K562 (cell line): ENCODE results near the gene WDR18. TPM values are rescaled to one million over a fixed set of nuclear protein-coding genes. Genes with fewer than 3 reads are reported as not detected.
A peak's percentile ranks its signal among the peaks of the same experiment; 100 is the strongest.

Experiments used
- BRCA1 ChIP-seq, 2 experiments: fragments of 450-650 bp in 1 of 2; sonication (generic) in 1 of 2; formaldehyde crosslinking in 1 of 2; IDR thresholded peaks; 2 replicates each; pipeline versions ENCODE4 v1.5.0 to v1.6.1; 2017 to 2020; ENCODE audit warnings: mild to moderate bottlenecking in 1 of 2, missing genetic modification reagents in 1 of 2
- FOS ChIP-seq: IDR thresholded peaks from 3 replicates; pipeline ENCODE4 v1.6.1; 2011; ENCODE audit not compliant: insufficient read length; ENCODE audit errors: extremely low read depth
- HSF4 ChIP-seq: fragments of 250-450 bp; sonication (Bioruptor Pico); IDR thresholded peaks from 2 replicates; pipeline ENCODE4 v2.1.2; 2022; ENCODE audit warnings: mild to moderate bottlenecking, moderate library complexity, borderline replicate concordance
- JUN ChIP-seq, 2 experiments: sonication (generic) in 1 of 2; formaldehyde crosslinking in 1 of 2; IDR thresholded peaks; 2 replicates each; pipeline versions ENCODE4 v1.6.1 to v1.8.0; 2012 to 2022; ENCODE audit warnings: borderline replicate concordance in 2 of 2, mild to moderate bottlenecking in 2 of 2, improper control_type of control experiment in 1 of 2, low read depth in 1 of 2, low read length in 1 of 2, missing genetic modification reagents in 1 of 2
- KDM5B ChIP-seq: fragments of 200-600 bp; sonication (generic); IDR thresholded peaks from 2 replicates; pipeline ENCODE4 v1.6.1; 2012; ENCODE audit warnings: low read depth, mild to moderate bottlenecking, moderate library complexity, low read length, control low read depth, inconsistent platforms; ENCODE audit not compliant: insufficient replicate concordance
- MBD2 ChIP-seq: sonication (generic); IDR thresholded peaks from 2 replicates; pipeline ENCODE4 v1.6.1; 2016; ENCODE audit warnings: low read depth, borderline replicate concordance
- MECOM ChIP-seq: fragments of 250-450 bp; sonication (Bioruptor Pico); IDR thresholded peaks from 2 replicates; pipeline ENCODE4 v1.8.0; 2022; ENCODE audit warnings: inconsistent platforms
- NCOA6 ChIP-seq: fragments of 450-650 bp; IDR thresholded peaks from 2 replicates; pipeline ENCODE4 v1.6.1; 2017; ENCODE audit warnings: mild to moderate bottlenecking
- RBM14 ChIP-seq: fragments of 200-400 bp; formaldehyde crosslinking; IDR thresholded peaks from 2 replicates; pipeline ENCODE4 v1.6.1; 2018; ENCODE audit warnings: low read depth, mild to moderate bottlenecking, low read length, moderate library complexity, borderline replicate concordance; ENCODE audit not compliant: insufficient read depth
- RBM22 ChIP-seq: fragments of 200-400 bp; formaldehyde crosslinking; IDR thresholded peaks from 2 replicates; pipeline ENCODE4 v1.6.1; 2018; ENCODE audit warnings: low read length, low read depth; ENCODE audit not compliant: poor library complexity, severe bottlenecking
- RUNX1 ChIP-seq: sonication (generic); IDR thresholded peaks from 2 replicates; pipeline ENCODE4 v1.6.1; 2016; ENCODE audit warnings: antibody characterized with exemption, low read depth
- SIX5 ChIP-seq, 2 experiments: IDR thresholded peaks; 2 replicates each; pipeline ENCODE4 v1.6.1; 2011; ENCODE audit warnings: low read length in 2 of 2, borderline replicate concordance in 1 of 2, low read depth in 1 of 2, mild to moderate bottlenecking in 1 of 2, moderate library complexity in 1 of 2; ENCODE audit not compliant: insufficient read depth in 1 of 2
- TEAD1 ChIP-seq, 2 experiments: fragments of 450-650 bp in 1 of 2; sonication (generic) in 1 of 2; formaldehyde crosslinking; IDR thresholded peaks; 2 replicates each; pipeline versions ENCODE4 v1.4.0 to v1.8.0; 2020 to 2022; ENCODE audit warnings: mild to moderate bottlenecking in 2 of 2, missing genetic modification reagents in 1 of 2
- TFAP4 ChIP-seq: sonication (generic); formaldehyde crosslinking; IDR thresholded peaks from 2 replicates; pipeline ENCODE4 v1.8.0; 2022; ENCODE audit warnings: missing genetic modification reagents, mild to moderate bottlenecking, moderate library complexity, borderline replicate concordance
- THRAP3 ChIP-seq: fragments of 450-650 bp; IDR thresholded peaks from 2 replicates; pipeline ENCODE4 v1.6.1; 2016; ENCODE audit warnings: mild to moderate bottlenecking, inconsistent platforms, borderline replicate concordance
- ZBTB7A ChIP-seq: IDR thresholded peaks from 2 replicates; pipeline ENCODE4 v1.6.1; 2011; ENCODE audit warnings: low read depth, mild to moderate bottlenecking, low read length, moderate library complexity, borderline replicate concordance; ENCODE audit not compliant: control insufficient read depth
- ZFX ChIP-seq: sonication (generic); formaldehyde crosslinking; IDR thresholded peaks from 2 replicates; pipeline ENCODE4 v1.8.0; 2022; ENCODE audit warnings: mild to moderate bottlenecking, missing genetic modification reagents, moderate library complexity
- ZNF146 ChIP-seq: IDR thresholded peaks from one replicate; pipeline ENCODE4 v1.6.1; 2018; ENCODE audit warnings: missing compliant biosample characterization; ENCODE audit not compliant: unreplicated experiment
- ZNF507 ChIP-seq: conservative IDR thresholded peaks from 2 replicates; pipeline ENCODE4 v1.6.1; 2017; ENCODE audit warnings: missing genetic modification characterization, missing compliant biosample characterization
- ZNF644 ChIP-seq: fragments of 200-800 bp; sonication (Bioruptor generic); IDR thresholded peaks from 2 replicates; pipeline ENCODE4 v1.6.1; 2016; ENCODE audit warnings: low read depth, missing genetic modification characterization, missing compliant biosample characterization
- ZNF655 ChIP-seq: fragments of 250-450 bp; sonication (Bioruptor Pico); IDR thresholded peaks from 2 replicates; pipeline ENCODE4 v1.5.0; 2021
- polyA plus RNA-seq, 8 experiments: library from polyadenylated mRNA; depleted of rRNA in 4 of 8; stranded (reverse) in 5 of 8; unstranded in 3 of 8; fragments of >200 nt; fragmentation: Nextera tagmentation in 2 of 8; fragmentation: Illumina TruSeq in 1 of 8; extraction: Ambion mirVana in 2 of 8; extraction: Trizol in 1 of 8; gene quantifications; 2 replicates each; pipeline versions ENCODE4 v1.2.1 to v1.2.3, GENCODE V29; 2011 to 2014; ENCODE audit warnings: inconsistent platforms in 1 of 8, missing spikeins in 1 of 8
- total RNA-seq, 7 experiments: library from RNA; depleted of rRNA in 6 of 7; stranded (reverse); fragments of >200 nt in 6 of 7; fragmentation: Illumina TruSeq in 2 of 7; extraction: Trizol in 2 of 7; gene quantifications; 2 replicates each; pipeline versions ENCODE4 v1.2.1 to v1.2.3, GENCODE V29; 2011 to 2021; ENCODE audit warnings: low replicate concordance in 1 of 7
- TF ChIP-seq, protein P1 (sequence below), 2 experiments: fragments of 200-800 bp in 1 of 2; sonication (Bioruptor generic) in 1 of 2; sonication (generic) in 1 of 2; formaldehyde crosslinking in 1 of 2; IDR thresholded peaks in 1 of 2; conservative IDR thresholded peaks in 1 of 2; 2 replicates each; pipeline versions ENCODE4 v1.5.0 to v1.6.1; 2016 to 2020; ENCODE audit warnings: missing compliant biosample characterization in 1 of 2, missing genetic modification characterization in 1 of 2, missing genetic modification reagents in 1 of 2

WDR18 gene
- total and polyA plus RNA-seq, 9 of the 15 experiments (the other 6 are each of a cell fraction or from before 2014, with no cell fraction given) = 0.65 to 181 (median 30.1) TPM

DNA sequence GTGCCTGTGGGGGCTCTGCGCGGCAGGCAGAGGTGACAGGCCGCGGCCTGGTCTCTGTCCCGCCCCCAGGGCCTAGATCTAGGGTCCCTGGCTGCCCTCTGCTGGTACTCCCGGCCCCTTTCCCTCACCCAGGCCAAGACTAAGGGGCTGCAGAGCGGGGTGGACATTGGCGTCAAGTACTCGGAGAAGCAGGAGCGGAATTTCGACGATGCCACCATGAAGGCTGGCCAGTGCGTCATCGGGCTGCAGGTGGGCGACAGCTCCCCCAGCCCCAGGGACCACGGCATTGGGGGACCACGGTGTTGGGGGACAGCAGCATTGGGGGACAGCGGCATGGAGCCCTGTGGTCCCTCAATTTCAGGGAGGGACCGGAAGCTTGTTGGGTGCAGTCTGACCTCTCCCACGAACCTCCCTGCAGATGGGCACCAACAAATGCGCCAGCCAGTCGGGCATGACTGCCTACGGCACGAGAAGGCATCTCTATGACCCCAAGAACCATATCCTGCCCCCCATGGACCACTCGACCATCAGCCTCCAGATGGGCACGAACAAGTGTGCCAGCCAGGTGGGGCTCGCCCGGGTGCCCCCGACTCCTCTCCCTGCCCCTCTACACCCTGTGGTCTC is 52.0 kb downstream of the WDR18 start (continued):
- no peak for TF ChIP-seq JUN (IDR thresholded peaks at IDR 0.05; ENCODE audit: borderline replicate concordance, low read depth, low read length)
- TF ChIP-seq JUN (CRISPR knock-in tag; IDR thresholded peaks at IDR 0.05; ENCODE audit: borderline replicate concordance) = no peak
- no peak for TF ChIP-seq ZNF507
- TF ChIP-seq SIX5 (IDR thresholded peaks at IDR 0.05; ENCODE audit: borderline replicate concordance in 1 of 2, insufficient read depth in 1 of 2, low read depth in 1 of 2, low read length in 2 of 2) = no peak
- peak; percentile 31; the same call in 1 of the 2 replicates for TF ChIP-seq ZFX (CRISPR knock-in tag)
- no peak for TF ChIP-seq RBM14
- TF ChIP-seq NCOA6 = no peak
- TF ChIP-seq TFAP4 (CRISPR knock-in tag) = peak; percentile 48; the same call in 1 of the 2 replicates
- TF ChIP-seq FOS = no peak
- TF ChIP-seq, protein P1, sequence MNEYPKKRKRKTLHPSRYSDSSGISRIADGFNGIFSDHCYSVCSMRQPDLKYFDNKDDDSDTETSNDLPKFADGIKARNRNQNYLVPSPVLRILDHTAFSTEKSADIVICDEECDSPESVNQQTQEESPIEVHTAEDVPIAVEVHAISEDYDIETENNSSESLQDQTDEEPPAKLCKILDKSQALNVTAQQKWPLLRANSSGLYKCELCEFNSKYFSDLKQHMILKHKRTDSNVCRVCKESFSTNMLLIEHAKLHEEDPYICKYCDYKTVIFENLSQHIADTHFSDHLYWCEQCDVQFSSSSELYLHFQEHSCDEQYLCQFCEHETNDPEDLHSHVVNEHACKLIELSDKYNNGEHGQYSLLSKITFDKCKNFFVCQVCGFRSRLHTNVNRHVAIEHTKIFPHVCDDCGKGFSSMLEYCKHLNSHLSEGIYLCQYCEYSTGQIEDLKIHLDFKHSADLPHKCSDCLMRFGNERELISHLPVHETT (CRISPR knock-in tag; conservative IDR thresholded peaks at IDR 0.05 in 1 of 2, IDR thresholded peaks at IDR 0.05 in 1 of 2) = no peak
- peak; percentile 33; the same call in 1 of the 2 replicates for TF ChIP-seq ZBTB7A
- TF ChIP-seq HSF4 = no peak
- TF ChIP-seq THRAP3 = no peak
- no peak for TF ChIP-seq RUNX1
- TF ChIP-seq ZNF655 (CRISPR knock-in tag) = no peak
- no peak for TF ChIP-seq TEAD1 (CRISPR knock-in tag; IDR thresholded peaks at IDR 0.05)
- no peak for TF ChIP-seq ZNF146 (CRISPR knock-in tag)
- TF ChIP-seq MBD2 = no peak
- no peak for TF ChIP-seq BRCA1 (IDR thresholded peaks at IDR 0.05)
- no peak for TF ChIP-seq BRCA1 (CRISPR knock-in tag; IDR thresholded peaks at IDR 0.05)
- TF ChIP-seq RBM22 = peak; percentile 54
- no peak for TF ChIP-seq KDM5B
- no peak for TF ChIP-seq ZNF644 (tag)
- no peak for TF ChIP-seq MECOM (CRISPR knock-in tag)
